ENCODE data around the gene LRRC7. TPM values are rescaled to one million over a fixed set of nuclear protein-coding genes. Genes with fewer than 3 reads are reported as not detected.

Gene LRRC7
- total RNA-seq, 1 donor from 2014 or later = not detected

DNA sequence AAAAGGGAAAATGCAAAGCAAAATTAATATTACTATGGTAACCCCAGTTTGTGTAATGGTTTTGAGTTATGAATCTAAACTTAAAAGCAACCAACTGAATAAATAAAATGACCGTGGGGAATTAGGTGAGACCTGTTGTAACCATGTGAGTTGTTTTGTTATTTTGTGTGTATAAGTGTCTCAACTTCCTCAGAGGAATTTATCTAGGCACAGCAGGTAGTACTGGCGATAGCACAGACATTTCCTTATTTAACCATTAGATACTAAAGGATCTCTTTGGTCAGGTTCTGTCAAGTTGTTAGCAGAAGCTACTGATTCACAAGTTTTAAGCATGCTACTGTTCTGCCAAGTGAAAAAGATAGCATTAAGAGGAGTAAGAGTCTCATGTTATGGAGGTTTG, 39.3 kb upstream of the LRRC7 start:
- TF ChIP-seq, protein P1, sequence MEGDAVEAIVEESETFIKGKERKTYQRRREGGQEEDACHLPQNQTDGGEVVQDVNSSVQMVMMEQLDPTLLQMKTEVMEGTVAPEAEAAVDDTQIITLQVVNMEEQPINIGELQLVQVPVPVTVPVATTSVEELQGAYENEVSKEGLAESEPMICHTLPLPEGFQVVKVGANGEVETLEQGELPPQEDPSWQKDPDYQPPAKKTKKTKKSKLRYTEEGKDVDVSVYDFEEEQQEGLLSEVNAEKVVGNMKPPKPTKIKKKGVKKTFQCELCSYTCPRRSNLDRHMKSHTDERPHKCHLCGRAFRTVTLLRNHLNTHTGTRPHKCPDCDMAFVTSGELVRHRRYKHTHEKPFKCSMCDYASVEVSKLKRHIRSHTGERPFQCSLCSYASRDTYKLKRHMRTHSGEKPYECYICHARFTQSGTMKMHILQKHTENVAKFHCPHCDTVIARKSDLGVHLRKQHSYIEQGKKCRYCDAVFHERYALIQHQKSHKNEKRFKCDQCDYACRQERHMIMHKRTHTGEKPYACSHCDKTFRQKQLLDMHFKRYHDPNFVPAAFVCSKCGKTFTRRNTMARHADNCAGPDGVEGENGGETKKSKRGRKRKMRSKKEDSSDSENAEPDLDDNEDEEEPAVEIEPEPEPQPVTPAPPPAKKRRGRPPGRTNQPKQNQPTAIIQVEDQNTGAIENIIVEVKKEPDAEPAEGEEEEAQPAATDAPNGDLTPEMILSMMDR (conservative IDR thresholded peaks at IDR 0.05; ENCODE audit: low read depth, low read length) = no peak
- DNase-seq (ENCODE audit: low read depth) = no peak
- H3K4me3 ChIP-seq (ENCODE audit: low read depth, low read length) = no peak overlapping the region

DNA sequence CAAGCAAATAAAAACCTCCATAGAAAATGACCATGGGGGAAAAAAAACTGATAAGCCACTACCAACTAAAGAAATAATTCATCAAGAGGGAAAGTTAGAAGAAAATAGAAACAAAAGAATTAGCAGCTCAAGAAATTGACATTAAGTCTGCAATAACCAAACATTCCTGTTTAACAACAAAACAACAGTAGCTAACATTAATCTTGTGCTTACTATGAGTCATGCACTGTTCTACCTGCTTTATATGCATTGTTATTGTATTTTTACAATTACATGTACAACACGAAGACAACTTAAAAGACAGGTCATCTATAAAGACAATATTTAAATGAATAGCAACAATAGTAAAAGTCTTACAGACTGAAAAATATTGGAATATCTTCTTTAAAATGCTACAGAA, 34.4 kb upstream of the LRRC7 start:
- DNase-seq (ENCODE audit: low read depth) = no peak
- TF ChIP-seq, protein P1 (conservative IDR thresholded peaks at IDR 0.05; ENCODE audit: low read depth, low read length) = no peak
- H3K4me3 ChIP-seq (ENCODE audit: low read depth, low read length) = no peak overlapping the region

DNA sequence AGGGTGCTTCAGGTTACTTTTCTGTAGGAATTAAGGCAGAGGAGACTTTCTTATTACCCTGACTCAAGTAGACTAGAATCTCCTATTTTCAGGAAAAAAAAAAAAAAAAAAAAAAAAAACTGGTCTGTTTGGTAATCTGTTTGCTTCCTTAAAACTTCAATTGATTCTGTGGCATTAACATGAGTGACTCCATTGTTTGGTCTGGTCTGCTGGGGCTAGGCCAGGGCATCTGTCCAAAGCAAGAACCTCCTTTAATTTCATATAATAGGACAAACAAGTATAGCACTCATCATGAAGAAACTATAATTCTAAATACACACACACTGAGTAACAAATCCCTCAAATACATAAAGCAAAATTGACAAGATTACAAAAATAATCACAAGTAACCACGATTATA, 32.9 kb upstream of the LRRC7 start:
- H3K4me3 ChIP-seq (ENCODE audit: low read depth, low read length) = no peak overlapping the region
- DNase-seq (ENCODE audit: low read depth) = no peak
- TF ChIP-seq, protein P1 (conservative IDR thresholded peaks at IDR 0.05; ENCODE audit: low read depth, low read length) = no peak

DNA sequence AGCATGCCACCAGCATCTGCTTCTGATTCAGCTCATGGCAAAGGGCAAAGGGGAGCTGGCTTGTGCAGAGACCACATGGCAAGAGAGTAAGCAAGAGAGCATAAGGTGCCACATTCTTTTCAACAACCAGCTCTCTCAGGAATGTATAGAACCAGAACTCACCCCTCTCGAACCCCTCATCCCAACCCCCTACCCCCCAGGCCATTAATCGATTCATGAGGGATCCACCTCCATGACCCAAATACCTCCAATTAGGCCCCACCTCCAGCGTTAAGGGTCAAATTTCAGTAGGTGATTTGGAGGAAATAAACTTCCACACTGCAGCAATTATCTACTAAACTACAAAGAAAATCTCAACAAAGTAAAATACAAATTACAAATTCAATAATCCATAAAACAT, 32.2 kb upstream of the LRRC7 start:
- no peak for DNase-seq (ENCODE audit: low read depth)
- H3K4me3 ChIP-seq (ENCODE audit: low read depth, low read length) = no peak overlapping the region
- TF ChIP-seq, protein P1 (conservative IDR thresholded peaks at IDR 0.05; ENCODE audit: low read depth, low read length) = no peak

DNA sequence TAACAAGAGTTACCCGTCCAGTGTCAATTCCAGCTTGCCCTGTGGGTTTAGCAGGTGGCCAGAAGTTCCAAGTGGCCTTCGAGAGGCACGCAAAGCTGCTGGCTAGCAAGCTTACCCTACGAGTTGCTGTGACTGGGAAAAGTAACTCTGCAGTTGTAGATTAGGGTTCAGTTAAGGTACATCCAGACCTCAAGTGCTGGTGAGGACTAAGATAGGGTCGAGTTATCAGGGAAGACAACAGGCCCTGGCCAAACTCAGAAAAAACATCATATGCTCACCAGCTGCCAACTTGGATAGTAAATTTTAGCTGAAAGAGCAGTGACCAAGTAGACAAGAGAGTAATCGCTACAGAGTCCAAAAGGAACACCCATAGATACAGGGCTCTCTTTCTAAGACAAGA, 27.7 kb upstream of the LRRC7 start:
- no peak for DNase-seq (ENCODE audit: low read depth)
- H3K4me3 ChIP-seq (ENCODE audit: low read depth, low read length) = no peak overlapping the region
- TF ChIP-seq, protein P1 (conservative IDR thresholded peaks at IDR 0.05; ENCODE audit: low read depth, low read length) = no peak

DNA sequence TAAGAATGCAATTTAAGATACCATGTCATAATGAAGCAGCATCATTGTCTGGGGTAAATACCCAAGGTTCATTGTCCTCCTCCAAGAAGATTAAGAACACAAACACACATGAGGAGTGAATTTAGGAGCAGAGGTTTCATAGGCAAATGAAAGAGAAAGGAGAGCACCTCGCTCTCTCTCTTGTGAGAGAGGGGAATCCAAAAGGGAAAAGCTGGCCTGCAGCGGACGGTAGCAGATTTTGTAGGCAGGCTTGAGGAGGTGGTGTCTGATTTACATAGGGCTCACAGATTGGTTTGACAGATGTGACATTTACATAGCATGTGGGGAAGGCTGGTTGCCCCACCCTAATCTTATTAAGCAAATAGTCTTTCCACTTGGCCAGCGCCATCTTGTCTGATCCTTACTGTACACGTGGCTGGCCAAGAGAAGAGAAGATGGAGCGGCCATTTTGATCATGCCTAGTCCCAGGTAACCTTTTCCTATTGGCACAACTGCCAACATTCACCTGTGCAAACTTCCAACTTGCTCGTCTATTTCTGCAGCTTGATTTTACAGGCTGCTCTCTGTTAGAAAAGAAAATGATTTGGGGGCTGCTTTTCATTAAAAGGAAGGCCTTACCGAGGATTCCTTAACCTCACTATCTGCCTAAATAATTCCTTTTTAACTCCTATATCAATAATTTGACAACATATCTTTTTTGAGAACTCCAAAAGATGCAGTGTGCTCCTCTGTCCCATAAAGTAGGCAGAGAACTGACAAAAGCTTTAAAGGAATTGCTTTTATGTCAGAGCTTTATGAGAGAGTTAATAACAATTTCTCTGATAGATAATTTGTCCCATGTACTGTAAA, 16.0 kb upstream of the LRRC7 start:
- H3K4me3 ChIP-seq (ENCODE audit: low read depth, low read length) = no peak overlapping the region
- TF ChIP-seq, protein P1 (conservative IDR thresholded peaks at IDR 0.05; ENCODE audit: low read depth, low read length) = no peak
- no peak for DNase-seq (ENCODE audit: low read depth)

DNA sequence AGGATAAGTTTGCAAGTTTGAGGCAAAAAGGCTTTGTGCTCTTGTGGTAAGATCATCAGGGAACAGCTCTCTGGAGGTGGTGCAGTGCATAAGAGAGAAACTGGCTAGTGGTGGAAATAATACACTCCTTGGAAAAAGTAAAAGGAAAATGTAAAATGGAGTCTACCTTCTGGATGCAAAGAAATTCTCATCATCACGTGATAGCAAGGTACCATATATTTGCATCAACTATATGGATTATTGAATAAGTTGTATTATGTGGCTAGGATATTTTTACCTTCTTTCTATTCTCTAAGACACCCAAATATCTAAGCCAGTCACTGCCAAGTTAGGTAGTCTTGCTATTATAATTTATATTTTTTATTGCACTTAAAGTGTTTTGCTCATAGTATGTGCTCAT, 14.0 kb upstream of the LRRC7 start:
- H3K4me3 ChIP-seq (ENCODE audit: low read depth, low read length) = no peak overlapping the region

More for the DNA sequence above, 14.0 kb upstream of the LRRC7 start:
- TF ChIP-seq, protein P1 (conservative IDR thresholded peaks at IDR 0.05; ENCODE audit: low read depth, low read length) = no peak
- no peak for DNase-seq (ENCODE audit: low read depth)
